Loucy (cell line): Measurements from ENCODE around the gene LYPD5.

ENCODE experiments used
- H2AFZ ChIP-seq: fragments of 200-600 bp; sonication (generic); 2 replicates; pipeline ENCODE4 v1.6.0; 2016; ENCODE audit warnings: antibody characterized with exemption, mild to moderate bottlenecking, low read length, moderate library complexity
- H3F3A ChIP-seq: fragments of 200-600 bp; 2 replicates; pipeline ENCODE4 v1.6.0; 2016; ENCODE audit warnings: antibody characterized with exemption, low read depth, mild to moderate bottlenecking
- H3K27me3 ChIP-seq: fragments of 200-600 bp; sonication (generic); 2 replicates; pipeline ENCODE4 v1.6.1; 2014; ENCODE audit warnings: low read length, mild to moderate bottlenecking; ENCODE audit not compliant: insufficient read depth, poor library complexity, severe bottlenecking
- H3K36me3 ChIP-seq: fragments of 200-600 bp; sonication (generic); 2 replicates; pipeline ENCODE4 v1.6.1; 2016; ENCODE audit warnings: low read length; ENCODE audit not compliant: insufficient read depth
- H3K4me1 ChIP-seq: fragments of 200-600 bp; sonication (generic); 2 replicates; pipeline ENCODE4 v1.5.1; 2014; ENCODE audit warnings: low read length, mild to moderate bottlenecking; ENCODE audit not compliant: insufficient read depth, poor library complexity, severe bottlenecking
- H3K4me2 ChIP-seq: fragments of 200-600 bp; sonication (generic); 2 replicates; pipeline ENCODE4 v1.6.0; 2014; ENCODE audit warnings: antibody characterized with exemption, low read length, low read depth, mild to moderate bottlenecking; ENCODE audit not compliant: poor library complexity, severe bottlenecking
- H3K4me3 ChIP-seq: fragments of 200-600 bp; sonication (generic); 2 replicates; pipeline ENCODE4 v1.5.1; 2014; ENCODE audit warnings: low read length, mild to moderate bottlenecking, mixed read lengths; ENCODE audit not compliant: poor library complexity, severe bottlenecking
- H3K79me2 ChIP-seq: fragments of 200-600 bp; sonication (generic); 2 replicates; pipeline ENCODE4 v1.6.1; 2014; ENCODE audit warnings: low read length; ENCODE audit not compliant: insufficient read depth
- H3K9ac ChIP-seq: fragments of 200-600 bp; sonication (generic); 2 replicates; pipeline ENCODE4 v1.6.0; 2014; ENCODE audit warnings: mild to moderate bottlenecking, low read depth, low read length, moderate library complexity; ENCODE audit not compliant: poor library complexity, severe bottlenecking
- H3K9me2 ChIP-seq: fragments of 200-600 bp; sonication (generic); replicated peaks from 2 replicates; pipeline ENCODE4 v1.6.1; 2016; ENCODE audit warnings: low read depth, low read length, mixed read lengths
- H3K9me3 ChIP-seq: fragments of 200-600 bp; sonication (generic); 2 replicates; pipeline ENCODE4 v1.6.1; 2014; ENCODE audit warnings: mild to moderate bottlenecking, antibody characterized with exemption, low read length, low read depth; ENCODE audit not compliant: insufficient read depth
- H4K20me1 ChIP-seq: fragments of 200-600 bp; sonication (generic); 2 replicates; pipeline ENCODE4 v1.6.0; 2014; ENCODE audit warnings: antibody characterized with exemption, low read length, mild to moderate bottlenecking; ENCODE audit not compliant: insufficient read depth, poor library complexity, severe bottlenecking
- EZH2phosphoT487 ChIP-seq: fragments of 200-600 bp; IDR thresholded peaks from 2 replicates; pipeline ENCODE4 v1.6.1; 2018; ENCODE audit warnings: antibody characterized with exemption, mild to moderate bottlenecking, moderate library complexity, borderline replicate concordance
- TF ChIP-seq, protein P1 (sequence below): fragments of 200-600 bp; sonication (generic); conservative IDR thresholded peaks from 2 replicates; pipeline ENCODE4 v1.5.1; 2014; ENCODE audit warnings: mild to moderate bottlenecking, antibody characterized with exemption, low read length

Gene LYPD5

DNA sequence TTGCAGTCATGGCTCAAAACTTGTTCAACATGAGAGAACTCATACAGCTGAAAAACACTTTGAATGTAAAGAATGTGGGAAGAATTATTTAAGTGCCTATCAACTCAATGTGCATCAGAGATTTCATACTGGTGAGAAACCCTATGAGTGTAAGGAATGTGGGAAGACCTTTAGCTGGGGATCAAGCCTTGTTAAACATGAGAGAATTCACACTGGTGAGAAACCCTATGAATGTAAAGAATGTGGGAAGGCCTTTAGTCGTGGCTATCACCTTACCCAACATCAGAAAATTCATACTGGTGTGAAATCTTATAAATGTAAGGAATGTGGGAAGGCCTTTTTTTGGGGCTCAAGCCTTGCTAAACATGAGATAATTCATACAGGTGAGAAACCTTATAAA lies 45.0 kb upstream of the LYPD5 start:
- Histone ChIP-seq H3K9me3 (peaks cover 25% of the 10 kb centered on the region), H3K4me3 (no peak overlapping the region), H2AFZ (no peak overlapping the region), H3K4me2 (no peak overlapping the region), H3K79me2 (no peaks in the 10 kb centered on the region), H3K36me3 (peaks cover 14% of the 10 kb centered on the region; the same call in 1 of the 2 replicates), H3K4me1 (no peaks in the 10 kb centered on the region), H3K9ac (no peak overlapping the region), H4K20me1 (no peaks in the 10 kb centered on the region), H3K9me2 (no peaks in the 10 kb centered on the region), H3F3A (no peaks in the 10 kb centered on the region), H3K27me3 (no peaks in the 10 kb centered on the region)
- TF ChIP-seq, protein P1, sequence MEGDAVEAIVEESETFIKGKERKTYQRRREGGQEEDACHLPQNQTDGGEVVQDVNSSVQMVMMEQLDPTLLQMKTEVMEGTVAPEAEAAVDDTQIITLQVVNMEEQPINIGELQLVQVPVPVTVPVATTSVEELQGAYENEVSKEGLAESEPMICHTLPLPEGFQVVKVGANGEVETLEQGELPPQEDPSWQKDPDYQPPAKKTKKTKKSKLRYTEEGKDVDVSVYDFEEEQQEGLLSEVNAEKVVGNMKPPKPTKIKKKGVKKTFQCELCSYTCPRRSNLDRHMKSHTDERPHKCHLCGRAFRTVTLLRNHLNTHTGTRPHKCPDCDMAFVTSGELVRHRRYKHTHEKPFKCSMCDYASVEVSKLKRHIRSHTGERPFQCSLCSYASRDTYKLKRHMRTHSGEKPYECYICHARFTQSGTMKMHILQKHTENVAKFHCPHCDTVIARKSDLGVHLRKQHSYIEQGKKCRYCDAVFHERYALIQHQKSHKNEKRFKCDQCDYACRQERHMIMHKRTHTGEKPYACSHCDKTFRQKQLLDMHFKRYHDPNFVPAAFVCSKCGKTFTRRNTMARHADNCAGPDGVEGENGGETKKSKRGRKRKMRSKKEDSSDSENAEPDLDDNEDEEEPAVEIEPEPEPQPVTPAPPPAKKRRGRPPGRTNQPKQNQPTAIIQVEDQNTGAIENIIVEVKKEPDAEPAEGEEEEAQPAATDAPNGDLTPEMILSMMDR = no peak
- no peak for TF ChIP-seq EZH2phosphoT487

DNA sequence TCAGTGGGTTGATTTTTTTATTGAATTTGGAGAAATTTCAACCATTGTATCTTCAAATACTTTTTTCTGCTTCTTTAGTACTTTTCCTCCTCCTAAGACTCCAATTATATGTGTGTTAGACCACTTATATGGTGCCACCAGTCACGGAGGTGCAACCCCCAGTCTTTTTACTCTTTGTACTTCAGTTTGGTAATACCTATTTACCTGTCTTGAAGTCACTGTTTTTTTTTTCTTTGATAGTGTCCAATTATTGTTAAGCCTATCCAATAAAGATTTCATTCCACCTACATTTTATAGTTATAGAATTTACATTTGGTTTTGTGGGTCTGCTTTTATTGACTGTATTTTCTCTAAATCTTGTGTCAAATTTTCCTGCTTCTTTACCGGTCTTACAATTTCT lies 39.8 kb upstream of the LYPD5 start:
- Histone ChIP-seq H3K79me2 (no peaks in the 10 kb centered on the region), H3K9me3 (peaks cover 32% of the 10 kb centered on the region), H3K36me3 (peaks cover 27% of the 10 kb centered on the region; the same call in 1 of the 2 replicates), H3K4me3 (no peak overlapping the region), H2AFZ (no peak overlapping the region), H3K9me2 (no peaks in the 10 kb centered on the region), H3K4me2 (no peak overlapping the region), H3K27me3 (no peaks in the 10 kb centered on the region), H3F3A (no peaks in the 10 kb centered on the region), H3K9ac (no peak overlapping the region), H4K20me1 (no peaks in the 10 kb centered on the region), H3K4me1 (no peaks in the 10 kb centered on the region)
- TF ChIP-seq, protein P1 = no peak
- TF ChIP-seq EZH2phosphoT487 = no peak

DNA sequence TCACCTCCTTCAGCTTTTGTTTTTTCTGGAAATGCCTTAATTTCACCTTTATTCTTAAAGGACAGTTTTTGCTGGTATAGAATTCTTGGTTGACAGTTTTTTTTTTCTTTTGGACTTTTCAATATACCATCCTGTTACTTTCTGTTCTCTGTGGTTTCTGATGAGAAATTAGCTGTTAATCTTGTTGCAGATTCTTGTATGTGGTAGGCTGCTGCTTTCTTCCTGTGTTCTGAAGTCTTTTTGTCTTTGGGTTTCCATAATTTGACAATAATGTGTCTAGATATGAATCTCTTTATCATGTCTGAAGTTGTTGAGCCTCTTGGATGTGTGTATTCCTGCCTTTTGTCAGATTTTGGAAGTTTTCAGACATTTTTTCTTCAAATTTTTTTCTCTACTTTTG lies 36.9 kb upstream of the LYPD5 start:
- H3K9me3 ChIP-seq = peaks cover 26% of the 10 kb centered on the region
- no peak overlapping the region for H2AFZ ChIP-seq
- H3K4me1 ChIP-seq = no peaks in the 10 kb centered on the region
- TF ChIP-seq, protein P1 = no peak
- no peak for TF ChIP-seq EZH2phosphoT487
- no peaks in the 10 kb centered on the region for H4K20me1 ChIP-seq
- H3K4me3 ChIP-seq = no peak overlapping the region
- no peak overlapping the region for H3K9ac ChIP-seq
- H3K9me2 ChIP-seq = no peaks in the 10 kb centered on the region
- peaks cover 42% of the 10 kb centered on the region; the same call in 1 of the 2 replicates for H3K36me3 ChIP-seq
- no peaks in the 10 kb centered on the region for H3K27me3 ChIP-seq
- H3K4me2 ChIP-seq = no peak overlapping the region
- H3F3A ChIP-seq = no peaks in the 10 kb centered on the region
- no peaks in the 10 kb centered on the region for H3K79me2 ChIP-seq
